NB4 (cell line): ENCODE results near the gene PCYT1A.

Experiments used
- CTCF ChIP-seq: IDR thresholded peaks from one replicate; pipeline ENCODE4 v1.5.1; 2012; ENCODE audit warnings: low read depth, low read length
- POLR2A ChIP-seq: IDR thresholded peaks from 2 replicates; pipeline ENCODE4 v1.6.1; 2011; ENCODE audit warnings: mild to moderate bottlenecking; ENCODE audit not compliant: insufficient read length; ENCODE audit errors: extremely low read depth

GRCh38 chr3:196215493-196216020, 72.0 kb downstream of the PCYT1A start:
- TF ChIP-seq CTCF (no peak), POLR2A (no peak)
